ENCODE data around the gene SORT1. TPM values are rescaled to one million over a fixed set of nuclear protein-coding genes. Genes with fewer than 3 reads are reported as not detected.

SORT1 gene
- total RNA-seq, 1 donor, result 48.5 TPM

DNA sequence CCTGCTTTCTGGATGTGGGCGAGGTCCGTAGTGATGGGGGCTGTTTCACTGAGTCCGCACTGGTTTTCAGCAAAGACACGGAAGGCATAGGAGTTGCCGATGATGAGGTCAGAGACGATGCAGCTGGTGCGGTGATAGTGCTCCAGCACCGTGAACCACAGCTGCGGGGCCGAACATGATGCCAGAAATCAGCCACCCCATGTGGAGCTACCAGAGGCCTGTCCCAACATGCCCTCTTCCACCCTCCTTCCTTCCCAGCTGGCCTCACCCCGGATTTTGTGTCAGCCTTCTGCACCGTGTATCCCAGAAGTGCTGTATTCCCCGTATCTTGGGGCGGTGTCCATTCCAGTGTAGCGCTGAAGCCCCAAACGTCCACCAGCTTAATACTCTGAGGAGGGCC lies 100.9 kb downstream of the SORT1 start:
- Histone ChIP-seq H3K27me3 (ENCODE audit: insufficient read depth, low read length) (no peaks in the 10 kb centered on the region), H3K36me3 (ENCODE audit: insufficient read depth, low read length) (no peaks in the 10 kb centered on the region), H3K4me1 (ENCODE audit: insufficient read depth, low read length) (peaks cover 27% of the 10 kb centered on the region), H2AFZ (ENCODE audit: low read length) (no peak overlapping the region), H4K20me1 (ENCODE audit: insufficient read depth, low read length) (no peaks in the 10 kb centered on the region), H3K4me3 (ENCODE audit: insufficient read depth, low read length) (no peak overlapping the region), H3K4me2 (ENCODE audit: insufficient read depth, low read length) (no peak overlapping the region), H3K9me3 (ENCODE audit: low read depth, low read length) (no peaks in the 10 kb centered on the region), H3K79me2 (ENCODE audit: insufficient read depth, low read length) (no peaks in the 10 kb centered on the region), H3K27ac (ENCODE audit: low read depth, low read length) (no peak overlapping the region)
- TF ChIP-seq, protein P1, sequence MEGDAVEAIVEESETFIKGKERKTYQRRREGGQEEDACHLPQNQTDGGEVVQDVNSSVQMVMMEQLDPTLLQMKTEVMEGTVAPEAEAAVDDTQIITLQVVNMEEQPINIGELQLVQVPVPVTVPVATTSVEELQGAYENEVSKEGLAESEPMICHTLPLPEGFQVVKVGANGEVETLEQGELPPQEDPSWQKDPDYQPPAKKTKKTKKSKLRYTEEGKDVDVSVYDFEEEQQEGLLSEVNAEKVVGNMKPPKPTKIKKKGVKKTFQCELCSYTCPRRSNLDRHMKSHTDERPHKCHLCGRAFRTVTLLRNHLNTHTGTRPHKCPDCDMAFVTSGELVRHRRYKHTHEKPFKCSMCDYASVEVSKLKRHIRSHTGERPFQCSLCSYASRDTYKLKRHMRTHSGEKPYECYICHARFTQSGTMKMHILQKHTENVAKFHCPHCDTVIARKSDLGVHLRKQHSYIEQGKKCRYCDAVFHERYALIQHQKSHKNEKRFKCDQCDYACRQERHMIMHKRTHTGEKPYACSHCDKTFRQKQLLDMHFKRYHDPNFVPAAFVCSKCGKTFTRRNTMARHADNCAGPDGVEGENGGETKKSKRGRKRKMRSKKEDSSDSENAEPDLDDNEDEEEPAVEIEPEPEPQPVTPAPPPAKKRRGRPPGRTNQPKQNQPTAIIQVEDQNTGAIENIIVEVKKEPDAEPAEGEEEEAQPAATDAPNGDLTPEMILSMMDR (IDR thresholded peaks at IDR 0.05; ENCODE audit: extremely low read depth, low read depth, low read length), result no peak
- no peak for DNase-seq (ENCODE audit: insufficient read length, low spot score, missing footprints)

DNA sequence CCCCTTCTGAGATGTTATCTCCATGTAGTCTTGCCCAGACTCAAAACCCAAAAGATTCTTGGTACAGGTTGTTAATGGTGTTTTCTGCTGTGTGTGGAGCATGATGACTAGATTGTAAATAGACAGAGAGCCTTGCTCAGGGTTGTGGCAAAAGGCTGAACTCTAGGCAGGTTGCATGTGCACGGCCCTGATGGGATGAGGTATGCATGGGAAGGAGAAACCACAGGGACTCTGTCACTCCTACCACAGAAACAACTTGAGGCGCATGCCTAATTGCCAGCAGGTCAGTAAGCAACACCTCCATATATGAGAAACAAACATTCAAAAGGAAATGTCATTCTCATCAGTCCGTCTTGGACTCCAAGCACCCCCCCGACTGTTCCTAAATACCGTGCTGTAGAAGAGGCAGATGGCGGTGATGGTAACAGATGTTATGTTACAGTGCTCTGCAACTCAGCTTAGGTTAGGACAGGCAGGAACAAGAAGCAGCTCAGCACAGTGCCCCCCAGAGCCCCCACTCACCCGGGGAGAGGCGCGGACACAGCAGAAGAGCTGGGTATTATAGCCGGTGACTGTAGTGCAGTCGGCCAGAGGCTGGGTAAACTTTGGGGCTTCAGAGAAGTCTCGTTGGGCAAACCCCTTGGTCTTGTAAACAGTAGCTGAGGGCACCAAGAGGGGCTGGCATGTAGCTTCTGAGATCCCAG lies 101.9 kb downstream of the SORT1 start:
- Histone ChIP-seq H3K4me1 (ENCODE audit: insufficient read depth, low read length) (peaks cover 27% of the 10 kb centered on the region), H3K36me3 (ENCODE audit: insufficient read depth, low read length) (no peaks in the 10 kb centered on the region), H3K4me3 (ENCODE audit: insufficient read depth, low read length) (no peak overlapping the region), H3K27me3 (ENCODE audit: insufficient read depth, low read length) (no peaks in the 10 kb centered on the region), H3K9me3 (ENCODE audit: low read depth, low read length) (no peaks in the 10 kb centered on the region), H3K27ac (ENCODE audit: low read depth, low read length) (no peak overlapping the region), H3K4me2 (ENCODE audit: insufficient read depth, low read length) (no peak overlapping the region), H2AFZ (ENCODE audit: low read length) (no peak overlapping the region), H3K79me2 (ENCODE audit: insufficient read depth, low read length) (no peaks in the 10 kb centered on the region), H4K20me1 (ENCODE audit: insufficient read depth, low read length) (no peaks in the 10 kb centered on the region)
- TF ChIP-seq, protein P1 (IDR thresholded peaks at IDR 0.05; ENCODE audit: extremely low read depth, low read depth, low read length), result no peak
- no peak for DNase-seq (ENCODE audit: insufficient read length, low spot score, missing footprints)

DNA sequence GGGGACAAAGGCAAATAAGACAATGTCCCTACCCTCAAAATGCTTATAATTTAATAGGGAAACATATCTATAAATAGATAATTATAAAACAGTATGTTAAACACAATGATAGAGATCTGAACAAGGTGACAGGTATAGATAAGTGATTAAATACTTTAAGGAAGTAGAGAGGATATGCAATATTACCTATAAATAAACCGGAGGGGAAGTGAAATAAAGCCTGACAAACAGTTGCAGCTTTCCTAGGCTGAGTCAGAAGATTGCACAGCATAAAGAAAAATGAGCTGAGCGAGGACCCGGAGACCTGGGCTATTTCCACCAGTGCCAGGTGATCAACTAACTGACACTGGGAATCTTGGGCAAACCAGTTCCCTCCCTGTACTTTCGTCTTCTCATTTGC lies 103.2 kb downstream of the SORT1 start:
- Histone ChIP-seq H3K36me3 (ENCODE audit: insufficient read depth, low read length) (no peaks in the 10 kb centered on the region), H2AFZ (ENCODE audit: low read length) (no peak overlapping the region), H3K27me3 (ENCODE audit: insufficient read depth, low read length) (no peaks in the 10 kb centered on the region), H3K9me3 (ENCODE audit: low read depth, low read length) (no peaks in the 10 kb centered on the region), H3K4me1 (ENCODE audit: insufficient read depth, low read length) (peaks cover 17% of the 10 kb centered on the region), H3K79me2 (ENCODE audit: insufficient read depth, low read length) (no peaks in the 10 kb centered on the region), H4K20me1 (ENCODE audit: insufficient read depth, low read length) (no peaks in the 10 kb centered on the region), H3K27ac (ENCODE audit: low read depth, low read length) (no peak overlapping the region), H3K4me2 (ENCODE audit: insufficient read depth, low read length) (no peak overlapping the region), H3K4me3 (ENCODE audit: insufficient read depth, low read length) (no peak overlapping the region)
- DNase-seq (ENCODE audit: insufficient read length, low spot score, missing footprints), result no peak
- TF ChIP-seq, protein P1 (IDR thresholded peaks at IDR 0.05; ENCODE audit: extremely low read depth, low read depth, low read length), result no peak

DNA sequence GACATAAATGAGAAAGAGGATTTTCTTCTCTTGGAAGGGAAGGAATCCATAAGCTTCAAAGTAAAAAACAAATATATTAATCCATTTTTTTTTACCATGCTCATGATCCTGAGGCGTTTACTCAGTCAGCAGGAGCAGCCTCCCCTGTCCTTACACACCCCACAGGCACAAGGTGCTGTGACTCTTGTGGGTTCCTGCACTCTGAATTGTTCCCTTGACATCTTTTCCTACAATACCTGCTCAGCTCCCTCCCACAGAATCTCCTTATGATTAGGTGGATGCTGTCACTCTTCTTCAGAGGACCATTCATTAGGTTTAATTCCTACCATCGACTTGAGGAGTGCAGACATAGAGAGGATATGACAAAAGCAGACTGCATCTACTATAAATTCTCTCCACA lies 104.7 kb downstream of the SORT1 start:
- DNase-seq (ENCODE audit: insufficient read length, low spot score, missing footprints), result no peak
- Histone ChIP-seq H3K9me3 (ENCODE audit: low read depth, low read length) (no peaks in the 10 kb centered on the region), H3K4me1 (ENCODE audit: insufficient read depth, low read length) (peaks cover 3% of the 10 kb centered on the region), H3K27ac (ENCODE audit: low read depth, low read length) (no peak overlapping the region), H3K4me2 (ENCODE audit: insufficient read depth, low read length) (no peak overlapping the region), H3K79me2 (ENCODE audit: insufficient read depth, low read length) (no peaks in the 10 kb centered on the region), H3K27me3 (ENCODE audit: insufficient read depth, low read length) (no peaks in the 10 kb centered on the region), H3K4me3 (ENCODE audit: insufficient read depth, low read length) (no peak overlapping the region), H4K20me1 (ENCODE audit: insufficient read depth, low read length) (no peaks in the 10 kb centered on the region), H2AFZ (ENCODE audit: low read length) (no peak overlapping the region), H3K36me3 (ENCODE audit: insufficient read depth, low read length) (no peaks in the 10 kb centered on the region)
- TF ChIP-seq, protein P1 (IDR thresholded peaks at IDR 0.05; ENCODE audit: extremely low read depth, low read depth, low read length), result no peak

All from osteoblast (primary cell).